GM12878 (cell line): ENCODE measurements around the gene DNAJC18. TPM values are rescaled to one million over a fixed set of nuclear protein-coding genes. Genes with fewer than 3 reads are reported as not detected.

Source experiments
- ATAC-seq: fragments of 200-7000 bp; cut with Tn5 transposase; 3 replicates; pipeline ENCODE4 v1.9.1; 2020; ENCODE audit warnings: mild to moderate bottlenecking, moderate library complexity
- BruUV-seq: library from RNA; stranded (reverse); fragments of 400-500 nt; replicated peaks from 2 replicates; lab custom pipeline; 2021; lab: Mats Ljungman, UMichigan
- CTCF ChIA-PET: fragments of 300-600 bp; sonication (Branson Sonifier 250); formaldehyde crosslinking; extraction: SDS; loops from one replicate; lab custom pipeline; 2021; ENCODE audit warnings: inconsistent platforms; lab: Yijun Ruan, JAX
- POLR2A ChIA-PET: fragments of 350-600 bp; formaldehyde crosslinking; extraction: SDS; loops from one replicate; lab custom pipeline; 2021; ENCODE audit warnings: inconsistent platforms; lab: Charles Lee
- RAD21 ChIA-PET: fragments of 300-600 bp; sonication (Branson Sonifier 250); formaldehyde crosslinking; loops from one replicate; lab custom pipeline; 2023; ENCODE audit warnings: antibody characterized with exemption; ENCODE audit not compliant: unreplicated experiment; lab: Charles Lee
- SMC1A ChIA-PET: fragments of 300-600 bp; sonication (Branson Sonifier 250); formaldehyde crosslinking; loops from one replicate; lab custom pipeline; 2023; ENCODE audit not compliant: unreplicated experiment, uncharacterized antibody; lab: Charles Lee
- DNase-seq: peaks from one replicate; pipeline ENCODE4 v3.0.0-alpha.2; 2011; ENCODE audit warnings: low read depth, low spot score
- FAIRE-seq: peaks from 3 replicates; lab custom pipeline; 2011; peaks lifted over from hg19 to GRCh38; lab: Jason Lieb, UNC
- H2AFZ ChIP-seq: 2 replicates; pipeline ENCODE4 v1.6.0; 2011; ENCODE audit warnings: low read depth, low read length, control low read depth; ENCODE audit not compliant: control insufficient read depth
- H3K27ac ChIP-seq: 2 replicates; pipeline ENCODE4 v1.5.1; 2011; ENCODE audit warnings: control low read depth; ENCODE audit not compliant: control insufficient read depth, insufficient read depth
- H3K27me3 ChIP-seq, 2 experiments: replicated peaks in 1 of 2; 2 replicates each; pipeline versions ENCODE4 v1.6.0 to v1.6.1; 2011; ENCODE audit warnings: low read length in 1 of 2; ENCODE audit not compliant: control insufficient read depth in 2 of 2, insufficient read depth in 2 of 2
- H3K36me3 ChIP-seq, 2 experiments: 2 replicates each; pipeline ENCODE4 v1.5.1; 2011; ENCODE audit warnings: low read length in 1 of 2; ENCODE audit not compliant: control insufficient read depth in 2 of 2, insufficient read depth in 2 of 2
- H3K4me1 ChIP-seq: 2 replicates; pipeline ENCODE4 v1.6.1; 2011; ENCODE audit warnings: mild to moderate bottlenecking, low read length, moderate library complexity, mixed read lengths; ENCODE audit not compliant: control insufficient read depth, insufficient read depth
- H3K4me2 ChIP-seq: 2 replicates; pipeline ENCODE4 v1.6.0; 2011; ENCODE audit warnings: control low read depth; ENCODE audit not compliant: control insufficient read depth, insufficient read depth
- H3K4me3 ChIP-seq: fragments of 200-600 bp; sonication (generic); 2 replicates; pipeline ENCODE4 v1.5.1; 2016
- H3K79me2 ChIP-seq: 2 replicates; pipeline ENCODE4 v1.6.0; 2011; ENCODE audit warnings: low read length; ENCODE audit not compliant: control insufficient read depth, insufficient read depth
- H3K9ac ChIP-seq: 2 replicates; pipeline ENCODE4 v1.8.0; 2011; ENCODE audit warnings: low read length, control low read depth, mixed read lengths; ENCODE audit not compliant: control insufficient read depth, insufficient read depth
- H3K9me3 ChIP-seq: replicated peaks from 3 replicates; pipeline ENCODE4 v1.5.1; 2011; ENCODE audit warnings: mild to moderate bottlenecking, low read length; ENCODE audit not compliant: control insufficient read depth, insufficient read depth
- H4K20me1 ChIP-seq: 2 replicates; pipeline ENCODE4 v1.6.0; 2011; ENCODE audit not compliant: control insufficient read depth, insufficient read depth
- CHD1 ChIP-seq: IDR thresholded peaks from 2 replicates; pipeline ENCODE4 v1.6.1; 2012; ENCODE audit warnings: low read depth, low read length, improper control_type of control experiment
- CUX1 ChIP-seq: IDR thresholded peaks from 2 replicates; pipeline ENCODE4 v1.6.1; 2012; ENCODE audit warnings: improper control_type of control experiment, low read depth, low read length; ENCODE audit not compliant: insufficient replicate concordance
- MEF2A ChIP-seq: IDR thresholded peaks from 2 replicates; pipeline ENCODE4 v1.6.1; 2011; ENCODE audit warnings: low read depth, mild to moderate bottlenecking, low read length, moderate library complexity; ENCODE audit not compliant: insufficient read depth
- POLR2AphosphoS5 ChIP-seq: IDR thresholded peaks from 2 replicates; pipeline ENCODE4 v1.6.1; 2011; ENCODE audit warnings: mild to moderate bottlenecking, low read length, inconsistent platforms
- SUZ12 ChIP-seq: fragments of 200-600 bp; sonication (generic); IDR thresholded peaks from one replicate; pipeline ENCODE4 v1.6.1; 2018; ENCODE audit warnings: antibody characterized with exemption, mild to moderate bottlenecking; ENCODE audit not compliant: unreplicated experiment
- TARDBP ChIP-seq: IDR thresholded peaks from 2 replicates; pipeline ENCODE4 v1.6.1; 2016; ENCODE audit warnings: borderline replicate concordance
- in situ Hi-C: fragments of 300-500 bp; cut with MboI; formaldehyde crosslinking; loops from 9 replicates; pipeline ENCODE4 v1.14.3; 2018; ENCODE audit warnings: mixed read lengths
- intact Hi-C: fragments of 100-400 bp; cut with micrococcal nuclease; formaldehyde crosslinking; loops from one replicate; pipeline ENCODE4 v1.14.2; 2022; ENCODE audit not compliant: unreplicated experiment
- polyA plus RNA-seq, 11 experiments: library from polyadenylated mRNA; depleted of rRNA in 4 of 11; unstranded in 6 of 11; stranded (reverse) in 5 of 11; fragments of >200 nt; fragmentation: Nextera tagmentation in 4 of 11; fragmentation: Illumina TruSeq in 1 of 11; extraction: Ambion mirVana in 4 of 11; extraction: Trizol in 1 of 11; gene quantifications; 1 replicate in 1 of 11; 2 replicates in 10 of 11; pipeline versions ENCODE4 v1.2.1 to v1.2.3, GENCODE V29; 2011 to 2016; ENCODE audit warnings: inconsistent platforms in 2 of 11, missing spikeins in 2 of 11, low read depth in 1 of 11
- total RNA-seq, 4 experiments: library from RNA; depleted of rRNA in 3 of 4; stranded (reverse); fragments of >200 nt in 3 of 4; fragmentation: Illumina TruSeq in 1 of 4; extraction: Trizol in 1 of 4; gene quantifications; 2 replicates each; pipeline versions ENCODE4 v1.2.1 to v1.2.3, GENCODE V29; 2013 to 2021

Gene DNAJC18
- total and polyA plus RNA-seq, 10 of the 15 experiments (the other 5 are each of a cell fraction or from before 2014, with no cell fraction given): 6.4 to 26.7 (median 17.7) TPM

DNA sequence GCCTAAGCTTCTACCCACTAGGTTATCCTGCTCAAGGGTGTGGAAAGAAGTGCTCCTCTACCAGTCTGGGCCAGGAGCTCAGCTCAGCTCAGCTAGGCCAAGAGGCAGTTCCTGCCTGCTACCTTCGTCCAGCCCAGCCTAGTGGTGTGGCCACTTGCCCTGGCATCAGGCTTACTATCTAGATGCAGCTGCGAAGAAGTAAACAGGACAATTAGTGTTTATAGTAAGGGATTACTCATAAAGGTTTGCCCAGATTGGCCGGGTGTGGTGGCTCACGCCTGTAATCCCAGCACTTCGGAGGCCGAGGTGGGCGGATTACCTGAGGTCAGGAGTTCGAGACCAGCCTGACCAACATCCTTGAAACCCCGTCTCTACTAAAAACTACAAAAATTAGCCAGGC is 22.7 kb downstream of the DNAJC18 start (continued):
- TF ChIP-seq CUX1: no peak
- no peak for TF ChIP-seq SUZ12

- H3K4me3 ChIP-seq: no peak overlapping the region
- H3K9ac ChIP-seq: no peak overlapping the region
- POLR2A ChIA-PET: interaction anchor here (3.4 kb wide), 1 partner anchor 22 kb away, joined by 14 read pairs; the partner anchor contains the start of gene DNAJC18
- RAD21 ChIA-PET: interaction anchor here (0.6 to 3.6 kb wide), 5 partner anchors 8 to 104 kb away, joined by 3 to 19 read pairs (median 3); partner anchors contain the start of gene SPATA24
- H3K27me3 ChIP-seq: no peaks in the 10 kb centered on the region
- no peaks in the 10 kb centered on the region for H3K9me3 ChIP-seq
- CTCF ChIA-PET: interaction anchor here (0.6 to 3.8 kb wide), 6 partner anchors 9 to 218 kb away, joined by 3 to 24 read pairs (median 4); no protein-coding TSS in a partner anchor
- DNase-seq (no peak), ATAC-seq (no peak), FAIRE-seq (no peak)
- no peaks in the 10 kb centered on the region for H4K20me1 ChIP-seq
- no peaks in the 10 kb centered on the region for H3K79me2 ChIP-seq
- intact Hi-C loops (no loop called here), in situ Hi-C loops (no loop called here)
- TF ChIP-seq CHD1: no peak
- TF ChIP-seq MEF2A: no peak
- TF ChIP-seq TARDBP: no peak
- TF ChIP-seq POLR2AphosphoS5: no peak
- peaks cover 21% of the 10 kb centered on the region for H3K4me1 ChIP-seq
- H3K36me3 ChIP-seq: peaks cover 0 to 2% of the 10 kb centered on the region in 2 experiments; a peak in 1 of 4 replicates
- no peak overlapping the region for H2AFZ ChIP-seq
- H3K27ac ChIP-seq: no peak overlapping the region
- BruUV-seq: no TSS peak
- H3K4me2 ChIP-seq: no peak overlapping the region
- SMC1A ChIA-PET: interaction anchor here (1.1 to 3.2 kb wide), 5 partner anchors 9 to 66 kb away, joined by 3 to 14 read pairs (median 5); partner anchors contain the start of gene SPATA24
Observed at GRCh38 chr5:139415869-139416268, 23.5 kb downstream of the DNAJC18 start.
